HG03060 (cell line): Measurements from ENCODE around the gene GAPDH.
"Not testable (repeated sequence)": the region's sequence is repeated elsewhere in the genome, so short reads cannot be mapped to it uniquely, and the experiment has no call there.

Source experiments
- ATAC-seq: cut with Tn5 transposase; IDR thresholded peaks from one replicate; pipeline ENCODE4 v1.9.1; 2021; ENCODE audit warnings: low read depth, moderate number of reproducible peaks; ENCODE audit not compliant: unreplicated experiment

Gene GAPDH

DNA sequence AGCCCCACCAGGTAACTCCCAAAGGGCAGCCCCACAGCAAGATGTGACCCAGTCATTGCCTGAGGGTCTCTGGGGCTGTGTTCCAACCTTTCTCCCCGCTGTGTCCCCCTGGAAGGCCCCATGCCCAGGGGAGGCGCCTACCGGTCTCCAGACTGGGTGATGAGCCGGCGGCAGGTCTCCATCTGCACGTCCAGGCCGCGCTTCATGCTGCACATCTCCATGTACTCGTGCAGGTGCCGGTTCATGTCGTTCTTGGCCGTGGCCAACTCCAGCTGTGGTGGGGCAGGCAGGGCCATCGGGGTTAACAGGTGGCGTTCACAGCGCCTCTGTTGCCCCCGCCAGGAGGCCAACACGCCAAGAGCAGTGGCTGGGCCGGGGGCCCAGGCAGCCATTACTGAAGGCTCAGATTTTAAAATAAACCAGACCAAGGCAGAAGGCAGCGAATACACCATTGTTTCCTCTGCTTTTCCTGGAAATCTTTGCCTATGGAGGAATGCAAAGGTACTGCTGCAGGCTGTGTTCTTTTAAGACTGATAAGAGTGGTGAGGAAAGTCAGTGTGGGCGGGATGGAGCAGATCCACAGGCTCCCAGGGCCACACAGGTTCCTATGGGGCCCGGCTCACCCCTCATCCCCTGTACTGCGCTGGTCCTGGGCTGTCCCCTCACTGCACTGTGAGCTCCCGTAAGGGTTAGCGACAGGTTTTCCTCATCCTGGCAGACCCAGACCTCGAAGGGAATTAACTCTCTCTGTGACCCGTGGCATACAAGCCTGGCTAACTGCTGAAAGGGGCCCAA is 7.3 kb downstream of the GAPDH start:
- no peak for ATAC-seq

DNA sequence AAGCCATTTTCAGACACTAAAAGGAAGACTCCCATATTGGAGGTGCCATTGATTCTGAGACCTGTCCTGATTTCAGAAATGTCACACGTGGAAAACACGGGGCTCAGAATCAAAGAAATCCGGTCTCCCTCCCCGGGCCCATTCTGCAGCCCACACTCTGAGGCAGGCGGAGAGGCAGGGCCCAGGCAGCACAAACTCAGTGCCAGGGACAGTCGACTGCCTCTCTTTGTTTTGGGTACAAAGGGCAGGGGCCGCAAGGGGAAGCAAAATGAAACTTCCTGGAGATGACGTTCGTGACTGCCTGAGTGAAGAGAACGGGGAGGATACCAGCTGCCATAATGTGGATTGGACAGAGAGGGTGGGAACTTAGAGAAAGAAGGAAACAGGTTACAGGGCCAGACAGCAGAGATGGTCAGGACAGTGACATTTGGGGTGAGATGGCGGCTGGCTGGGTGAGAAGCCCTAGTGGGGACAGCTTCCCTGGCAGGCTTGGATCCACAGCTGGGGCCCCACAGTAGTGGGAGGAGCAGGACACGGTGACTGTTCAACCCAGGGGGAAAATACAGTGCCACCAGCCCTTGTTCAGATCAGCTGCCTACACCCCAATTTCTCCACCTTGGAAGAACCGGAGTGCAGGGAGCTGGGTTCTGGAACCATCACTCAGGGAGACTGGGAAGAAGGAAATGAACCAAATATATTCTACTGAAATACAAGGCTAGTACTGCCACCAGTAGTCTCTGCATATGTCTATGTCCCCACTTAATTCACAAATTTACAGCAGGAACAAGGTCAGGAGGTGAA is 8.1 kb downstream of the GAPDH start:
- no peak for ATAC-seq

DNA sequence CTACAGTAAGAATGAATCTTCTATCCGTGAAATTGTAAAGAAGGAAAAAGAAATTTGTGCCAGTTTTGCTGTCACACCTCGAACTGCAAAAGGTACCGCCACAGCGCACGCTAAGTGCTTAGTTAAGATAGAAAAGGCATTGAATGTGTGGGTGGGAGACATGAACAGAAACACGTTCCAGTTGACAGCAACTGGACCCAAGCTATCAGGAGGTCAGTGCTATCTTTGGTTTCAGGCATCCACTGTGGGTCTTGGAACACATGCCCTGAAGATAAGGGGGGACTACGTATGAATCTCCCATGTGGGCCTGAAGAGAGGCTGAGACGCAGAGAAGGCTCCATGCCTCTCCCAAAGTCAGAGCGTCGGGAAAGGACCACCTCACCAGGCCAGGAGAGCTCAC is 11.7 kb downstream of the GAPDH start:
- no peak for ATAC-seq

DNA sequence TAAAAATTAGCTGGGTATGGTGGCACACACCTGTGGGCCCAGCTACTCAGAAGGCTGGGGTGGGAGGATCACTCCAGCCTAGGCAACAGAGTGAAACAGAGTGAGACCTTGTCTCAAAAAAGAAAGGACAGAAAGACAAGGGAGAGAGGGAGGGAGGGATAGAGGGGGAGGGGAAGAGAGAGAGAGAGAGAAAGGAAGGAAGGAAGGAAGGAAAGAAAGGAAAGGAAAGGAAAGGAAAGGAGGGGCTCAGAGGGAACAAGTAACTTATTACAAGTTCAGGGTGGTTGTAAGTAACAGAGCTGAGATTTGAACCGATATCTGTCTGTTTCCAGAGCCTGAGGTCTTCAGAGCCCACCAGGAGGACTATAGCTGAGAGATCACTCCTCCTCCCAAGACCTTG is 13.2 kb downstream of the GAPDH start:
- no peak for ATAC-seq

DNA sequence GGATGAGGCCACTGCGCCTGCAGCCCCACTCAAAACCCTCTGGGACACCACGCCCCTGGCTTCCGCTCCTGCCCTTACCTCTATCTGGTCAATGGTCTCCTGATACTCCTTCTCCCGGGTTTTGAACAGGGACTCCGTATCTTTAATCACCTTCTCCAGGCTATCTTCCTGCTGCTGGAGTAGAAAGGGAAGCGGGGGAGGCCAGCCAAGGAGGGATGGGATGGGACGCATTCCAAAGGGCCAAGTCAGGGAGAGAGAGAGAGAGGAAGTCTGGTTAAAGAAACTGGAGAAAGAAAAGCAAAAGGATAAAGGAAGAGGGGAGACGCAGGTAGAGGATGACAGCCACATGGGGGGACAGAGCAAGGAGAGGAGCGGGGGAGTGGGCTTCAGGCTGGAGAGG is 13.7 kb downstream of the GAPDH start:
- no peak for ATAC-seq

DNA sequence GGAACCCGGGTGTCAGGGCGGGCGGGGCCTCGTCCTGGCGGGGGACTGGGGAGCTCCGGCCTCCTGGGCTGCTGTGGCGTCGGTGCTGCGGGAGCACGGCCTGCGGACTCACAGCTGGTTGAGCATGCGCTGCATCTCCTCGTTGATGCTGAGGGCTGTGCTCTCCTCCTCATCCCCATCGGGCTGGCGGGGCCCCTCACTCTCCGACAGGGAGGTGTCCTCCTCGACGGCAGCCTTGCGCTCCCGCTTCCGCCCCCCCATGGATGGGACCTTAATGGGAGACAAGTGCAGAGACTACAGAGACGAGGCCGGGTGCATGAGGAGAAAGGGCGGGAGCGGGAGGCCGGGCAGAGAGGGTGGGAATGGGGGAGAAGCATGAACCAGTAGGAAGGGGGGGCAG is 14.2 kb downstream of the GAPDH start:
- no peak for ATAC-seq

DNA sequence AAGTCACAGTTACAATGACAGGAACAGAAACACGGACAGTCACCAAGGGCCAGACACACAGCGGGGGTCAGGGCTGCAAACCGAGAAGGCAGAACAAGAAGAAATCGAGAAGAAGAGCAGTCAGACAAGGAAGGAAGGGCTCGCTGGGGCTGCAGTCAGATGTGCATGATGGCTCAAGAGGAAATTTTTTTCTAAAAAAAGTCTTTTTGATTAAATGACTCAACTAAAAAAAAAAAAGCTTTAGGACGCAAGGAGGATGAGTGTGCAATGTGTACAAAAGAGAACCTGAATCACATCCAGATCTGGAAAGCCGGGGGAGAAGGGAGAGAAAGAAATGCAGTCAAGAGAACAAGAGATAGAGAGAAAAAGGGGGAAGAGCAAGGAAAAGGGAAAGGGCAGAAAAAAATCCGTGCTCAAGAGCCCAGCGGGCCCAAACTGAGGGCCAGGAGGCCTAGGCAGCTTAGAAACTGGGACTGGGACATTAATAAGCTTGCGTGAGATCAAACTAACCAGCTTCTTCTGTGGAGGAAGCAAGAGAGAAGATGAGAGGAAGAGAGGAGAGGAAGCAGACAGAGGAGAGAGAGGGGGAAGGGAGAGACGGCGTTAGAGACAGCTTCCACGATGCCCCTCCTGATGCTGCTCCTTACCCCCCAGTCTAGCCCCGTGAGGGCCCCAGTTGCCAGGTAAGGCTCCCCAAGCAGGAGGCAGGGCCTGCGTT is 14.8 kb downstream of the GAPDH start:
- ATAC-seq, result no peak

DNA sequence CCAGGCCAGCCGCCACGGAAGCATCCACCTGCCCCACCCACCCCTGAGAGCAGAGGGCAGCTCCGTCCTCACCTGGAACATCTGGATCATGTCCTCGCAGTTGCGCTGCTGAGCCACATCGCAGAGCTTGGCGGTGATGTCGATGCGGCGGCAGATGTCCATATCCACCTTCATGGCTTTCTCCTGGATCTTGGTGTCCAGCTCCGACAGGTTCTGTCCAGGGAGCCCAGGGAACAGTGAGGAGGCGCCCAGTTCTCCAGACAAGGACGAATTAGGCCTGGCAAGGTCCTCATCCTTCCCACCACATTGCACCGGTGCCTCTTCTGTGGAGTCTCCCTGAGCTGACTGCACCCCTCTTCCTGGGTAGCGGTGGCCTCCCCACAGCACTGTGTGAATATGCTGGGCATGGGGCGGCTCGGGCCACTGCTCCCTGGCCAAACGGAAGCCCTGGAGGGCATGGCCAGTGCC is 15.4 kb downstream of the GAPDH start:
- no peak for ATAC-seq

DNA sequence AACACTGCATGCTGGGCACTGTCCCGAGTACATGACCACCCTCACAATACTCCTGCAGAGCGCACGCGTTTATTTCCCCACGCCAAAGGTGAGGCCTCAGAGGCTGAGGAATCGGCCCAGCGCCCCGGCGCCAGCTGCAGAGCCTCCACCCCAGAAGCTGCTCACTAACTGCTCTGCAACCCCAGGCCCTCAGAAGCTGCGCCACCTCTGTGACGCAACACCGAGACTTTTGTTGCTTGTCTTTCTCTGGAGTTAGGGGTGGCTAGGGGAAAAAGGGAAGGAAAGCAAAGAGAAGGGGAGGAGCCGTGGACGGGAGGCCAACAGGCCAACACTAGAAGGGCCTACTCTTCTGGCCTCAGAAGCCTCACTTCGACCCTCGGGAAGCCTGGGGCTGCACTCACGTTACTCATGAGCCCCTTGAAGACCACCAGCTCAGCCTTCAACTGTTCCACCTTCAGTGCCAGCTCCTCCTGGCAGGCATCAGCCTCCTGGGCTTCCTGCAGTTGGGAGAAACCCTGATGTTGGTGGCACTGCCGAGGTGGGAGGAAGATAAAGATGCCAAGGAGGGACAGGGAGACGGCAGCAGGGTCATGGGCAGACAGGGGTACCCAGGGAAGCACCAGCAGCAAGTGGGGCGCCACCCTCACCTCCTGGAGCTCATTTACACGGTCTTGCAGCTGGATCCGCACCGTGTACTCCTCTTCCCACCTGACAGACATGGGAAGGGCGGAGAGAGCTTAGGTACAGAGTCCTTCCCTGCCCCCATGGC is 16.2 kb downstream of the GAPDH start:
- no peak for ATAC-seq

DNA sequence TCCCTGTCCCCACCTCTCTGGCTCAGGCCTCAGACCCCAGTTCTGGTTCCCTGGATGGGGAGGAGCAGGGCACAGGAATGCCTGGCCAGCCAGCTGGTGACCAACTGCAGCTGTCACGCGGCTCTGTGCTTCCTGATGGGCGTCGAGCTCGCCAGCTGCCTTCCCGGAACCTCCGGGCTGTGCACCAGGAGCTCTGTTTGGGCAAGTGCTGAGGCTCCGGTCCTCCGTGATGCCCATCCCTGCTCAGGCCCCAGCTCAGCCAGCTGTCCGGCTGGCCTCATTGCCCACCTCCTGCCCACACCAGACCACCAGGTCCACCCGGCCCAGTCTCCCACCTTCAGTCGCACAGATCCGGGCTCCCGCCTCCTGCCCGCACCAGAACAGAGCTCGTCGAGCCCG is 16.7 kb downstream of the GAPDH start:
- ATAC-seq, result no peak

DNA sequence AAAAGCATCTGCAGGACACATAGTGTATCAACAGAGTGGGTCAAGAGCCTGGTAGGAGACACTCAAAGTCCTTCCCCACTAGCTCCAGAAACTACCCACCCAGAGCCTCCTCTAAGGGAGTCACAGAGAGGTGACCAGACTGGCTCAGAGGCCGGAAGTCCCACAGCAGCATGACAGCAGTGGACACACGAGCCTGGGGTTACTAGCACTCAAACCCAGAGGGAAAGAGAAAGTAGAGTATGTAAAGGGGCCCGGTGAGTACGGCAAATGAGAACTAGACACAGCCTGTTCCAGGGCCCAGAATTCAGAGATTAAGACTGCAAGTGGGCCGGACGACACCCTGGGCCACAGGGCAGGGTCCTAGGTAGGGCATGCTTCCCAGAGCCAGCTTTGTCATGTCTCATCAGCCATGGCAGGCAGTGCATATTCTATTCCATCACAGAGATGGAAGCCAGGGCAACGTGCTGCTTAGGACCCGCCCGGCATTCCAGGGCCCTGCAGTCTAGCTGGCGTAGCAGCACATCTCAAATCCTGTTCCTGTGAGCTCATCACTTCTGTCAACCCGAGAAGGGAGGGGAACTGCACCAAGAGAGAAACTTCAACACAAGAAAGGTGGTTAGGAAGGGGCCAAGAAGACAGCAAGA is 17.3 kb downstream of the GAPDH start:
- ATAC-seq, result no peak

DNA sequence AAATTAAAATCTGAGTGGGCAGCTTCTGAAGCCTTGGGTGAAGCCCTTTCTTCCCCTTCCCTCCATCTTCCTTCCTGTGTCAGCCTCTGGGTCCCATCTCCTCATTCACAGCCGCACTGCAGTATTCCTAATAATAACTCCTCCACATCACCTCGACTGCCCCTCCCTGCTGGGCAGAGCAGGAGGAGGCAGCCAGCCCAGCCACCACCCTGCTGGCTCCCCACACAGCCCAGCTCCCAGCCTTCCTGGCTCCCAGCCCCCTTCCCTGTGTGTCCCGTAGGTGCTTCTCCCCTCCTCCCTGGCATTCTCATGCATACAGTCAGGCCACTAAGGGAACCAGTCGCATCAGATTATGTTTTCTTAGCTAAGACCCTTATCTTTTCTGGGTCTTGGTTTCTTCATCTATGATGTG is 17.8 kb downstream of the GAPDH start:
- ATAC-seq, result no peak

DNA sequence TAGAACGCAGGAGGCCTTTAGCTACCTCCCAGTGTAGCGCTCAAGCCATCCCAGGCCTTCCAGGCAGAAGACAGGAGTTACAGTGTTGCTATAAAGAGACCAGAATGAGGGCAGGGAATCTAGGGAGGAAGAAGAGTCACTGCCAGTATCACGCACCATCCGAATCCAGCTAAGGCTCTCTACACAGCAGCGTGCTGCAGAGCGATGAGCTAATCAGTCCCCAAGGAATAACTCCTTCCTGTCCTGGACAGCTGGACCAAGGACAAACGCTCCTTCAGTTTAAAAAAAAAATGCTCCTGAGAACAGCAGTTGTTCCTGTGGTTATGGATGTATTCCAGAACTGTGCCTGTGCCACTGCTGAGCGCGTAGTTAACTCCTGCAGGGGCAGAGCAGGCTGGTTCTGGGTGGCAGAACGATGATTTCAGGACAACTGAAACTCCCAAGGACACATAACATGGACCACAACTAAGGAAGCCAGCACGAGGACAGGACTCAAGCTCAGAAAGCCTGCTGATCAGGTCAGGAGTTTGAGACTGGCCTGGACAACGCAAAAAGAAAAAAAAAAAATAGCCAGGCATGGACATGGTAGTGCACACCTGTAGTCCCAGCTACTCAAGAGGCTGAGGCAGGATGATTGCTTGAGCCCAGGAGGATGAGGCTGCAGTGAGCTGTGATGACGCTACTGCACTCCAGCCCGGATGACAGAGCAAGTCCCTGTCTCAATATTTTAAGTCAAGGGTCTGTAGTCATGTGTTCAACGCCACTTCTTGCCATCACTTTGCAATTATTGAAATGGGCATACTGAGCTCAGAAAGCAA is 18.9 kb downstream of the GAPDH start:
- ATAC-seq, result no peak

DNA sequence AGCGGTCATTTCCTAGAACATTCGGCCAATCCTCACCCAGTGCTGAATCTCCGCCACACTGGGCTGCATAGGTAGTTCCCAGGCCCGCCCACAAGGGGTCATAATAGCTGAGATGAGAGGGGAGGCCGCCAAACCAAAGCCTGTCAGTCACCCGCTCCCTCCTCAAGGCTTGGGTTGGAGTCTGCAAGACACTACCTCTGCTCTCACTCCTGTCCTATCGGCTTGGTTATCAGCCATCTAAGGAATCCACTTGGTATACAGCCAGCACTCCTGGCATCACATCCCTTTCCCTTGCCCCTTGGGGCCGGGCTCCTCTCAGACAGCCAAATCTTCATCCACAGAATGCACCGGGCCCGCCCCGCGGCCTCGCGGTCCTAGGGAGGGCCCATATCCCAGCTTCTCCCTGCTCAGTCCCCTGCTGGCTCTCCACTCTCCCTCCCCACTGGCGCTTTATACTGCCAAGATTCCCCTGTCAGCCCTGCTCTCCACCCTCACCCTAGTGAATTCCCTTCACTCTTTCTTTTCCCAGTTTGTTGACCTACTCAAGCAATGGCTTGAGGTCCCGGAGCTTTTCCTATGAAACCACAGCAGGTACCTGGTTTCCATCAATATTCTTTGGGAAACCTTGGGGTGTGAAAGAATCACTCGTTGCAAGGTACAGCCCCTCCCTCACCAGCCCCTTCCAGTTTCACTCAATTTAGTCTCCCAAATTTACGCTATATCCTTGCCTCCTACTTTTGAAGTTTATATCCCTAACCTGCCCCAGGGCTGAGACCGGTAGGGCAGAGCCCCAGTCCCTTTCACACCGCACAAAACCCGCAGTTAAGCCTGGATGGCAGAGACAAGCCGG is 20.1 kb downstream of the GAPDH start:
- peak; percentile 37 for ATAC-seq

DNA sequence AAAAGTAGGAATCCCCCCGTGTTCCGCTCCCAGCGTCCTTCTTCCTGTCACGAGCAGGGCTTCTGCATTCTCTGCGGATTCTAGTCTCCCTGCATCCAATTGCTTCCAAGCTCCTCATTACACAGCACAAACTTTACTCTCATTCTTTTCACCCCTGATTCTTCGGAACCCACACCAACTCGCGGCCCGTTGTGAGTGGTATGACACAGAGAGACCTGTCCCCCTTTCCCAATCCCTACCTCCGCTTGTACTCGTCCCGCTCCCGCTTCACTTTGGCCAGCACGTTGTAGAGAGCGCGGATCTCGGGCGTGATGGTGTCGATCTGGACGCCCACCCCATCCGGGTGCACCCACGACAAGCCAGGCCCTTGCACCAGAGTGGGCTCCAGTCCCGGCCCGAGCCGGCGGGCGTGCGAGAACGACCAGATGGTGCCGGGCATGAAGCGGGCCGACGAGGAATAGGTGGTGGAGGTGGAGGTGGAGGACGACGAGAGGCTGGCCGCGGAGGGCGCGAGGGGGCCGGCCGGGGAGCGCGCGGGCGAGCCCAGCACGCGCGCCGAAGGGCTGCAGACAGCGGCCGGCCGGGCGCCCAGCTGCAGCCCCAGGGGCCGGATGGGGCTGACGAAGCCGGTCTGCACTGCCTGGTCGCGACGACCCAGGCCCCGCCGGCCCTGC is 20.8 kb downstream of the GAPDH start:
- no peak for ATAC-seq

DNA sequence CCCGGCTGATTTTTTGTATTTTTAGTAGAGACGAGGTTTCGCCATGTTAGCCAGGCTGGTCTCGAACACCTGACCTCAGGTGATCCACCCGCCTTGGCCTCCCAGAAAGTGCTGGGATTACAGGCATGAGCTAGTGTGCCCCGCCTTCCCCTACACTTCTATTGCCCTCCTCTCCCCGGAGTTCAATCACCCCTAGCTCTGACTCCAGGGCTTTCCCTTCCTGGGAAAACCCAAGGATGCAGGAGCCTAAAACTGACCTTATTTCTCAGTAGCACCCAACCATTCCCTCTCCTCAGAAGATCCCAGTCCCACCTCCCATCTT is 22.1 kb downstream of the GAPDH start:
- not testable (repeated sequence) for ATAC-seq

DNA sequence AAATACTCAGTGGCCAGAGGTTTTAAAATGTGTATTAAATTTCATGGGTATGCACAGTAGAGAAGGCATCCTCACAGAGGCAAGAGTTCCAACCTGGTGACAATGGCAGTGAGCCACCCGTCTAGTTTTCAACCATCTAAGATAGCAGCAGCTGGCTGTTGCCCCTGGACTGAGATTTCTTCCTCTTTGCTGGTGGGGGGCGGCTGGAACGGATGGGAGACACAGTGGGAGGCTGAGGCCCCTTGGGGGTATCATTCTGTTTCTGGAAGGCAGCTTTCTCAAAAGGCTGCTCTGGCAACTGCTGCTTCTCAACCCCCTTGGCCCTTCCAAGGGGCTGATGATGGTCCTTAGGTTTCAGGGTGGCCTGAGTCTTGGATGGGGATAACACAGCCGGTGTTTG is 22.5 kb downstream of the GAPDH start:
- ATAC-seq, result no peak
